Measurements from ENCODE around the gene KIAA1671. TPM values are rescaled to one million over a fixed set of nuclear protein-coding genes. Genes with fewer than 3 reads are reported as not detected.

Gene KIAA1671
- total RNA-seq, 4 donors from 2014 or later = 16.2 to 35.0 (median 21.7) TPM

GRCh38 chr22:24944217-24944937, 8.1 kb upstream of the KIAA1671 start:
- no peak for TF ChIP-seq CTCF (IDR thresholded peaks at IDR 0.05 in 4 of 5, conservative IDR thresholded peaks at IDR 0.05 in 1 of 5)
- TF ChIP-seq POLR2A (IDR thresholded peaks at IDR 0.05) = no peak
- in situ Hi-C loops (cut with MboI; ENCODE audit: low sequenced_read_pairs in 4 of 4) (loop anchor here in 1 of 4 donors (25.0 kb wide), 1 partner anchor 243 kb away; the partner anchor contains the start of gene CRYBB3), intact Hi-C loops (cut with DNase I; ENCODE audit: low total_unique reads) (no loop called here)
- no peak for DNase-seq
- Histone ChIP-seq H3K9me3 (no peaks in the 10 kb centered on the region), H3K4me1 (no peaks in the 10 kb centered on the region), H3K4me3 (no peak overlapping the region), H3K27ac (no peak overlapping the region), H3K36me3 (no peaks in the 10 kb centered on the region), H3K27me3 (peaks cover 6 to 11% (median 10%) of the 10 kb centered on the region in 3 donors)
- no peak for ATAC-seq

GRCh38 chr22:24945430-24945829, 7.1 kb upstream of the KIAA1671 start:
- Histone ChIP-seq H3K27ac (no peak overlapping the region), H3K27me3 (peaks cover 10 to 21% (median 14%) of the 10 kb centered on the region in 3 donors), H3K9me3 (no peaks in the 10 kb centered on the region), H3K4me3 (no peak overlapping the region), H3K4me1 (no peaks in the 10 kb centered on the region), H3K36me3 (no peaks in the 10 kb centered on the region)
- intact Hi-C loops (cut with DNase I; ENCODE audit: low total_unique reads) = no loop called here
- in situ Hi-C loops (cut with MboI; ENCODE audit: low sequenced_read_pairs in 4 of 4) = loop anchor here in 2 of 4 donors (5.0 to 25.0 kb wide), 3 partner anchors 102 to 242 kb away; partner anchors contain the start of gene CRYBB3 (in 1 of the 2)
- DNase-seq = no peak
- no peak for ATAC-seq
- TF ChIP-seq POLR2A (IDR thresholded peaks at IDR 0.05) (no peak), CTCF (IDR thresholded peaks at IDR 0.05 in 4 of 5, conservative IDR thresholded peaks at IDR 0.05 in 1 of 5) (no peak)

- Histone ChIP-seq H3K27ac (no peak overlapping the region), H3K4me1 (no peaks in the 10 kb centered on the region), H3K27me3 (peaks cover 10 to 21% (median 14%) of the 10 kb centered on the region in 3 donors), H3K4me3 (no peak overlapping the region), H3K9me3 (no peaks in the 10 kb centered on the region), H3K36me3 (no peaks in the 10 kb centered on the region)
- intact Hi-C loops (cut with DNase I; ENCODE audit: low total_unique reads) = no loop called here
- TF ChIP-seq CTCF (IDR thresholded peaks at IDR 0.05 in 4 of 5, conservative IDR thresholded peaks at IDR 0.05 in 1 of 5) (no peak), POLR2A (IDR thresholded peaks at IDR 0.05) (no peak)
- no peak for ATAC-seq
- no peak for DNase-seq
- in situ Hi-C loops (cut with MboI; ENCODE audit: low sequenced_read_pairs in 4 of 4) = loop anchor here in 2 of 4 donors (5.0 to 25.0 kb wide), 3 partner anchors 100 to 240 kb away; partner anchors contain the start of gene CRYBB3 (in 1 of the 2)
Measured at GRCh38 chr22:24947383-24947782, 5.1 kb upstream of the KIAA1671 start.

- Histone ChIP-seq H3K9me3 (no peaks in the 10 kb centered on the region), H3K4me1 (peaks cover 0 to under 1% of the 10 kb centered on the region in 2 donors), H3K27ac (no peak overlapping the region), H3K27me3 (peaks cover 10 to 22% (median 14%) of the 10 kb centered on the region in 3 donors), H3K36me3 (no peaks in the 10 kb centered on the region), H3K4me3 (no peak overlapping the region)
- in situ Hi-C loops (cut with MboI; ENCODE audit: low sequenced_read_pairs in 4 of 4) = loop anchor here in 2 of 4 donors (5.0 to 25.0 kb wide), 3 partner anchors 99 to 239 kb away; partner anchors contain the start of gene CRYBB3 (in 1 of the 2)
- intact Hi-C loops (cut with DNase I; ENCODE audit: low total_unique reads) = no loop called here
- TF ChIP-seq CTCF (IDR thresholded peaks at IDR 0.05 in 4 of 5, conservative IDR thresholded peaks at IDR 0.05 in 1 of 5) = no peak
- TF ChIP-seq POLR2A (IDR thresholded peaks at IDR 0.05) = no peak
- no peak for ATAC-seq
- DNase-seq = no peak
Measured at GRCh38 chr22:24947881-24948280, 4.6 kb upstream of the KIAA1671 start.
